ENCODE data around the gene ASB18. TPM values are rescaled to one million over a fixed set of nuclear protein-coding genes. Genes with fewer than 3 reads are reported as not detected.

ASB18 gene
- total RNA-seq, 1 experiment from 2014 or later: not detected

DNA sequence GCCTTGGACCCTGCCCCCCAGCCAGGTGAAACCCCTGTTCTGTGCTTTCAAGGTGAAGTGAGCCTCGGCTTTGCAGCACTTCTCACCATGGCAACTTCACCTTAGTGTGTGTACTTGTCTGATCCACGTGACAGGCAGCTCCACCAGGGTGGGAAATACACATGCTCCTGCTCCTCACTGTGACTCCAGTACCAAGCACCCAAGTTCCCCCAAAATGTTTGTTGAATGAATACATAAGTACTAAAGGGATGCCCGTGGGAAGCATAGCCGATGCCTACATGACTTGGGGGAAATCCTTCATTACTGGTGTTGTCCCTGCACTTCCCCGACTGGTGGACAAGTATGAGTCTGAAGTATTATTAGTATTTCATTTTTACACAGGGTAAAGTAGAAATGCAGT, 54.2 kb downstream of the ASB18 start:
- Mint-ChIP-seq H3K27ac (ENCODE audit: low read depth, unreplicated experiment) (no peak overlapping the region), H3K4me3 (ENCODE audit: unreplicated experiment) (no peak overlapping the region), H3K9me3 (ENCODE audit: unreplicated experiment) (no peaks in the 10 kb centered on the region), H3K4me1 (ENCODE audit: insufficient read depth, unreplicated experiment) (no peaks in the 10 kb centered on the region), H3K36me3 (ENCODE audit: insufficient read depth, unreplicated experiment) (no peaks in the 10 kb centered on the region), H3K27me3 (ENCODE audit: insufficient read depth, unreplicated experiment) (no peaks in the 10 kb centered on the region)
- TF ChIP-seq, protein P1, sequence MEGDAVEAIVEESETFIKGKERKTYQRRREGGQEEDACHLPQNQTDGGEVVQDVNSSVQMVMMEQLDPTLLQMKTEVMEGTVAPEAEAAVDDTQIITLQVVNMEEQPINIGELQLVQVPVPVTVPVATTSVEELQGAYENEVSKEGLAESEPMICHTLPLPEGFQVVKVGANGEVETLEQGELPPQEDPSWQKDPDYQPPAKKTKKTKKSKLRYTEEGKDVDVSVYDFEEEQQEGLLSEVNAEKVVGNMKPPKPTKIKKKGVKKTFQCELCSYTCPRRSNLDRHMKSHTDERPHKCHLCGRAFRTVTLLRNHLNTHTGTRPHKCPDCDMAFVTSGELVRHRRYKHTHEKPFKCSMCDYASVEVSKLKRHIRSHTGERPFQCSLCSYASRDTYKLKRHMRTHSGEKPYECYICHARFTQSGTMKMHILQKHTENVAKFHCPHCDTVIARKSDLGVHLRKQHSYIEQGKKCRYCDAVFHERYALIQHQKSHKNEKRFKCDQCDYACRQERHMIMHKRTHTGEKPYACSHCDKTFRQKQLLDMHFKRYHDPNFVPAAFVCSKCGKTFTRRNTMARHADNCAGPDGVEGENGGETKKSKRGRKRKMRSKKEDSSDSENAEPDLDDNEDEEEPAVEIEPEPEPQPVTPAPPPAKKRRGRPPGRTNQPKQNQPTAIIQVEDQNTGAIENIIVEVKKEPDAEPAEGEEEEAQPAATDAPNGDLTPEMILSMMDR (IDR thresholded peaks at IDR 0.05; ENCODE audit: unreplicated experiment): no peak
- POLR2A ChIA-PET: interaction anchor here (0.6 kb wide), 1 partner anchor 70 kb away, joined by 3 read pairs; no protein-coding TSS in a partner anchor
- BruUV-seq (replicated peaks): no TSS peak
- no peak for DNase-seq (ENCODE audit: unreplicated experiment)
- CTCF ChIA-PET: no interaction called here
- intact Hi-C loops (cut with micrococcal nuclease): no loop called here

DNA sequence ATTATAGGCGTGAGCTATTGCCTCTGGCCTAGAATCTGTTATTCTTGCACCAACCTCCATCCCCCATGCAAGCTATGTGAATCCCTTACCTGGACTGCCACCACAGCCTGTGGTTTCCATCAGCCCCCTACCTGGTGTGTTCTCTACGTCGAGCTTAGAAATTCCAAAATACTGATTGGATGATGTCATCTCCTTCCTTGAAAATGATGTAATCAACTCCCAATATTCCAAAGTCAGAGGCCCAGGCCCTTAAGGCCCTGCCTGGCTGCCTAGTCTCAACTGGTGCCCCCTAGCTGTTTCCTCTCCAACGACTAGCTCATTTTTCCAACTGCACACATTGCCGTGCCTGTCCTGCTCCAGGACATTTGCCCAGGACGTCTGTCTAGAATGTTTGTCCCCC, 54.7 kb downstream of the ASB18 start:
- Mint-ChIP-seq H3K36me3 (ENCODE audit: insufficient read depth, unreplicated experiment) (no peaks in the 10 kb centered on the region), H3K9me3 (ENCODE audit: unreplicated experiment) (no peaks in the 10 kb centered on the region), H3K4me1 (ENCODE audit: insufficient read depth, unreplicated experiment) (no peaks in the 10 kb centered on the region), H3K27me3 (ENCODE audit: insufficient read depth, unreplicated experiment) (no peaks in the 10 kb centered on the region), H3K27ac (ENCODE audit: low read depth, unreplicated experiment) (no peak overlapping the region), H3K4me3 (ENCODE audit: unreplicated experiment) (no peak overlapping the region)
- TF ChIP-seq, protein P1 (IDR thresholded peaks at IDR 0.05; ENCODE audit: unreplicated experiment): no peak
- ChIA-PET CTCF (interaction anchor here (0.7 kb wide), 1 partner anchor 605 kb away, joined by 4 read pairs; no protein-coding TSS in a partner anchor), POLR2A (no interaction called here)
- DNase-seq (ENCODE audit: unreplicated experiment): no peak
- no TSS peak for BruUV-seq (replicated peaks)
- intact Hi-C loops (cut with micrococcal nuclease): no loop called here

DNA sequence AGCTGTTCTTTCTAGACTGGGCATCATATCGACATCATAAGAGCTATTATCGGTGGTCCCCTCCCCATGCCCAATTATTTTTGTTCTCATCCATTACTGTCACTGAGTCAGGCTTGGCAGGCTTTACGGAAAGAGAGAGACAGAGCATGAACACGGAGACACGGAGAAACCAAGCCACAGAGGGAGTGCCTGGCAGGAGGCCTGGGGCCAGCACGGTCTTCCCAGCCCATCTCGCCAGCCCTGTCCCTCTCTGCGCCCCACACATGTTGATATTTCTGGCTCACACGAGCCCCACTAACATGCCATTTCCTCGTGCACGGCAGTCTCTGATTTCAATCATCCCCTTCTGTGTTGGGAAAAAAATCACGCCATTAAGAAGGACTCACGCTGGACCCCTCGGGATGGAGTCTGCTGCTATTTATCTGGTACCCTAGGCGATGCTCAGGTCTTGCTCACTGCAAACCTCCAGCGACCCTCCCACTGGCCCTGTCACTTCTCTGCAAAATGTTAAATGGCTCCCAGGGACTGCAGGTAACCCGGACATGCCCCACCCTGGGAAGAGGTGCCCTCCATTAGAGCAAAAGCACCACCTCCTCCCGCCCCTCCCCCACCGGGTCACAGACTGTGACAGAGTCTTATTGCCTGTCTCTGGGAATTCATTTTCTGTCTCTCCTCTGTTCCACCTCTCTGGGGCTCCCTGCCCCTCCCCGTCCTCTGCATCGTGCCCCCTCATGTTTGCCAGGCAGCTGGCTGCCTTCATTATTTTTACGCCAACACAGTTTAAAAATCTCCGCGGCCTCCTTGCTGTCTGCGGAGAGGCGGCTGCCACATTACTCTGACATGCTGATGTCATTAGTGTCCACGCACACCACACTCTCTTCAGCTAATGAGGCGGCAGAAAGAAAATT, 55.9 kb downstream of the ASB18 start:
- CTCF ChIA-PET: no interaction called here
- BruUV-seq (replicated peaks): no TSS peak
- TF ChIP-seq, protein P1 (IDR thresholded peaks at IDR 0.05; ENCODE audit: unreplicated experiment): no peak

DNA sequence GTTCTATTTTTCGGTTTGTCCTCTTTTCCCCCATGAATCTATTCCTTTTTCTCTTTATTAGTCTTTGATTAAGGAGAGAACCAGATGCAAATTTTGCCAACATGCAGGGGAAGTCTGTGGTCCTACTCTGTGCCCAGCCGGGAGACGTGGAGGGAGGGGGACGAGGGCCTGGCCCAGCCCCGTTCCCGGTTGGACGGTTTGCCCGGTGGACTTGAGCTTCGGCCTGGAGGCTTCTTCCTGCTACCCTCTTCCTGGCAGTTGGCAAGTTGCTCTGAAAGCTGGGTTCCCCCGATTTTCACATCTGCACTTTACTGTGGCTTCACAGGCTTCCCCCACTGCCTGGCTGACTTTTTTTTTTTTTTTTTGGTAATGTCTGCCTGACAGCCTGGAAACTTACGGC, 56.7 kb downstream of the ASB18 start:
- TF ChIP-seq, protein P1 (IDR thresholded peaks at IDR 0.05; ENCODE audit: unreplicated experiment): no peak
- Mint-ChIP-seq H3K27ac (ENCODE audit: low read depth, unreplicated experiment) (no peak overlapping the region), H3K9me3 (ENCODE audit: unreplicated experiment) (no peaks in the 10 kb centered on the region), H3K27me3 (ENCODE audit: insufficient read depth, unreplicated experiment) (no peaks in the 10 kb centered on the region), H3K4me1 (ENCODE audit: insufficient read depth, unreplicated experiment) (no peaks in the 10 kb centered on the region), H3K36me3 (ENCODE audit: insufficient read depth, unreplicated experiment) (no peaks in the 10 kb centered on the region), H3K4me3 (ENCODE audit: unreplicated experiment) (no peak overlapping the region)
- BruUV-seq (replicated peaks): no TSS peak
- POLR2A ChIA-PET: no interaction called here
- intact Hi-C loops (cut with micrococcal nuclease): no loop called here
- CTCF ChIA-PET: interaction anchor here (0.5 to 0.6 kb wide), 2 partner anchors 68 to 951 kb away, joined by 3 to 4 read pairs; no protein-coding TSS in a partner anchor
- no peak for DNase-seq (ENCODE audit: unreplicated experiment)

More for the DNA sequence above, 55.9 kb downstream of the ASB18 start:
- intact Hi-C loops (cut with micrococcal nuclease): no loop called here
- no peak overlapping the region for H3K27ac Mint-ChIP-seq (ENCODE audit: low read depth, unreplicated experiment)
- H3K9me3 Mint-ChIP-seq (ENCODE audit: unreplicated experiment): no peaks in the 10 kb centered on the region
- H3K36me3 Mint-ChIP-seq (ENCODE audit: insufficient read depth, unreplicated experiment): no peaks in the 10 kb centered on the region
- no peaks in the 10 kb centered on the region for H3K4me1 Mint-ChIP-seq (ENCODE audit: insufficient read depth, unreplicated experiment)
- no peak overlapping the region for H3K4me3 Mint-ChIP-seq (ENCODE audit: unreplicated experiment)
- DNase-seq (ENCODE audit: unreplicated experiment): no peak
- POLR2A ChIA-PET: no interaction called here
- H3K27me3 Mint-ChIP-seq (ENCODE audit: insufficient read depth, unreplicated experiment): no peaks in the 10 kb centered on the region

Data from MCF 10A (cell line).